GM21619 (cell line): ENCODE data around the gene LCMT2.

Source experiments
- ATAC-seq: cut with Tn5 transposase; IDR thresholded peaks from one replicate; pipeline ENCODE4 v1.9.1; 2021; ENCODE audit not compliant: unreplicated experiment

LCMT2 gene, protein sequence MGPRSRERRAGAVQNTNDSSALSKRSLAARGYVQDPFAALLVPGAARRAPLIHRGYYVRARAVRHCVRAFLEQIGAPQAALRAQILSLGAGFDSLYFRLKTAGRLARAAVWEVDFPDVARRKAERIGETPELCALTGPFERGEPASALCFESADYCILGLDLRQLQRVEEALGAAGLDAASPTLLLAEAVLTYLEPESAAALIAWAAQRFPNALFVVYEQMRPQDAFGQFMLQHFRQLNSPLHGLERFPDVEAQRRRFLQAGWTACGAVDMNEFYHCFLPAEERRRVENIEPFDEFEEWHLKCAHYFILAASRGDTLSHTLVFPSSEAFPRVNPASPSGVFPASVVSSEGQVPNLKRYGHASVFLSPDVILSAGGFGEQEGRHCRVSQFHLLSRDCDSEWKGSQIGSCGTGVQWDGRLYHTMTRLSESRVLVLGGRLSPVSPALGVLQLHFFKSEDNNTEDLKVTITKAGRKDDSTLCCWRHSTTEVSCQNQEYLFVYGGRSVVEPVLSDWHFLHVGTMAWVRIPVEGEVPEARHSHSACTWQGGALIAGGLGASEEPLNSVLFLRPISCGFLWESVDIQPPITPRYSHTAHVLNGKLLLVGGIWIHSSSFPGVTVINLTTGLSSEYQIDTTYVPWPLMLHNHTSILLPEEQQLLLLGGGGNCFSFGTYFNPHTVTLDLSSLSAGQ

DNA sequence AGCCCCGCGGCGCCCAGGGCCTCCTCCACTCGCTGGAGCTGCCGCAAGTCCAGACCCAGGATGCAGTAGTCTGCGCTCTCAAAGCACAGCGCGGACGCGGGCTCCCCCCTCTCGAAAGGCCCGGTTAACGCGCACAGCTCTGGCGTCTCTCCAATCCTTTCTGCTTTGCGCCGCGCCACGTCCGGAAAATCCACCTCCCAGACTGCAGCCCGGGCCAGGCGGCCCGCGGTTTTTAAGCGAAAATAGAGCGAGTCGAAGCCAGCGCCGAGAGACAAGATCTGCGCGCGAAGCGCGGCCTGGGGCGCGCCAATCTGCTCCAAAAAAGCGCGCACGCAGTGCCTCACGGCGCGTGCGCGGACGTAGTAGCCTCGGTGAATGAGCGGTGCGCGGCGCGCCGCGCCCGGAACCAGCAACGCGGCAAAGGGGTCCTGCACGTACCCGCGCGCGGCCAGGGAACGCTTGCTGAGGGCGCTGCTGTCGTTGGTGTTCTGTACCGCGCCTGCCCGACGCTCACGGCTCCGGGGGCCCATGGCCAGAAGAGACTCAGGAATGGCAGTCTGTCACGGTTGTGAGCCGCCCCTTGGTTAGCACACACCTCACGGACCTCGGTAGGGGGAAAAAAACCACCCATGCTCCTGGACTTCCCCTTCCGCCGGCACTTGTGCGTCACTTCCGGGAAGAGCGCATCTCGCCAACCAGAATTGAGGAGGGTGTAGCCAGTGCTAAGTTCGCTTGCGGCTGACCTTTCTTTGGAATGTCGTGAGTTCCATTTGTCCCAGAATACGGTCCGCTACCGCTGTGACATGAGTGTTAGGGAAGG, at the start of gene LCMT2:
Gene LCMT2 (minus strand): TSS at position 614 of the 820 bp plus-strand sequence. CDS start 84 bp downstream, at position 530.
- ATAC-seq: peak; percentile 92

DNA sequence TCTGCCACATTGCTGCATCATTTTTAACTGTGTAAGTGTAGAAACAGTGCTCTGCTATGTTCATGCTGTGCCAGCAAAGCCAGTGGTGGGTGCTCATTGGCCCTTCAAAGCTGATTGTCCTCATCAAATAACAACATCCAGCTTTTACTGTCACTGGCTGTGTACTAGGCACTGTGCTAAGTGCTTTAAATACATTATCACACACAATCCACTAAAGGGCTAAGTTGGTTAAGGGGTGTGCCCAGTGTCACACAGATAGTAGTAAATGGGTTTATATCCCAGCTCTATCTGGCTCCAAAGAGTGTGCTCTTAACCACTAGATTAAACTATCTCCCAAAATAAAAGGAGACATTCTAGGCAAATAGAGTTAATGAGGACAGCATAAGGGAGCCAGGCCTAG, 48.2 kb upstream of the LCMT2 start:
- ATAC-seq: no peak

DNA sequence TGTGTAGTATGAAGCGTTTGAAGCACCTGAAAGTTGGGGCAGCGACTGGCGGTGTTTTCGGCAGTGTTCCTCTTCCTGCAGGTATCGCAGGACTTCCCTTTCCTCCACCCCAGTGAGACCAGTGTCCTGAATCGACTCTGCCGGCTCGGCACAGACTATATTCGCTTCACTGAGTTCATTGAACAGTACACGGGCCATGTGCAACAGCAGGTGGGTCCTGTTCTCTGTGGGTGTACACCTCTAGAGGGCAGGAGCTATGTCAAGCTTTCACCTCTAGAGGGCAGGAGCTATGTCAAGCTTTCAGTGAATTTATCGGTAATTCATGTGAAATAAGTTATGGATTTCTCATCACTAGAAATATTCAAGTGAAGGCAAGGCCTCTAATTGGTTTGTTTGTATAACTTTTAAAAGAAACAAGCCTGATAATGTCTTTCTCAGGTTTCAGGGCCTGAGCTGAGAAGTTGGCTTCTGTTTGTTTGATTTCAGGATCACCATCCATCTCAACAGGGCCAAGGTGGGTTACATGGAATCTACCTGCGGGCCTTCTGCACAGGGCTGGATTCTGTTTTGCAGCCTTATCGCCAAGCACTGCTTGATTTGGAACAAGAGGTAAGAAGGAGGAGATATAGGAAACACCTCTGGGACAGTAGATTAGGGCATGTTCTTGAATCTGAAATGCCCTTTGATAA, 45.8 kb upstream of the LCMT2 start:
- no peak for ATAC-seq

DNA sequence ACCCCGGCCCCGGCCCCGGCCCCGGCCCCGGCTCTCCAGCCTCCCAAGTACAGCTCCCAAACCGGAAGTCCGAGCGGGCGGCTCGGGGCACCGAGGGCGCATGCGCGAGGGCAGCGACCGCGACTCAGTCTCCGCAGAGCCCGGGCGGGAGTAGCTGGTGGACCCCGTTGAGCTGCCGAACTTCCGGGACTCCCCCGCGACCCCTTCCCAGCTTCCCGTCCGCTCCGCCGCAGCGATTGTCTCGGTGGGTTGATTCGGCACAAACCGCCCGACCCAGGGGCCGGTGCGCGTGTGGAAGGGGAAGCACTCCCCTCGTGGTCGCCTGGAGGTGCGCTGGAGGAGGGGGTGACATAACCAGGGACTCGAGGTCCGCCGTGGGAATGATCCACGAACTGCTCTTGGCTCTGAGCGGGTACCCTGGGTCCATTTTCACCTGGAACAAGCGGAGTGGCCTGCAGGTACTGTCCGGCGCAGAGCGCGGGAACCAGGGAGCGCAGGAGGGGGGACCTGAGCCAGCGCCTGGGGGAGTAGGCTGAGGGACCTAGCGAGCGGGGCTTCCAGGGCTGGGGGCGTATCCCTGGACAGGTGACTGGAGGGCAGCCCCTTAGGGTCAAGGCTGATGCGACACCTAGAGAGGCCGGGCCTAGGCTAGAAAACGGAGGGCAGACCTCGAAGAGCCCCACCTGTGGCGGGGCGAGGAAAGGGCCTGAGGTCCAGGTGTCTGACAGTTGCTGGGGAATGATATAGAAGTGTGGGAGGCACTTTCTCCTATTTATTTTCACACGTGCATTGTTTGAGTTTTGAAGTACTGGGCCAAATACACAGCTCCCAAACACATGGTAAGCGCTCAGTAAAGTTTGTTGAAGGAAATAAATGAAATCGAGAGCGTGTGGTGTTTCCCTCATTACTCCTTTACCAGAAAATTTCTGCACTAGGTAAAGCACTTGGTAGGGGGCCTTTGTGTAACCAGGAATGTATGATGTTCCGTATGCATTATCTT, 40.9 kb upstream of the LCMT2 start, which contains the start of the genes TUBGCP4 and ZSCAN29:
Gene TUBGCP4 (plus strand): TSS at position 127 of the 1,000 bp plus-strand sequence. CDS start 254 bp downstream, at position 381.
Gene ZSCAN29 (minus strand): TSS at position 69 of the 1,000 bp plus-strand sequence. CDS start 1,130 bp downstream, outside the sequence.
- ATAC-seq: peak; percentile 68

DNA sequence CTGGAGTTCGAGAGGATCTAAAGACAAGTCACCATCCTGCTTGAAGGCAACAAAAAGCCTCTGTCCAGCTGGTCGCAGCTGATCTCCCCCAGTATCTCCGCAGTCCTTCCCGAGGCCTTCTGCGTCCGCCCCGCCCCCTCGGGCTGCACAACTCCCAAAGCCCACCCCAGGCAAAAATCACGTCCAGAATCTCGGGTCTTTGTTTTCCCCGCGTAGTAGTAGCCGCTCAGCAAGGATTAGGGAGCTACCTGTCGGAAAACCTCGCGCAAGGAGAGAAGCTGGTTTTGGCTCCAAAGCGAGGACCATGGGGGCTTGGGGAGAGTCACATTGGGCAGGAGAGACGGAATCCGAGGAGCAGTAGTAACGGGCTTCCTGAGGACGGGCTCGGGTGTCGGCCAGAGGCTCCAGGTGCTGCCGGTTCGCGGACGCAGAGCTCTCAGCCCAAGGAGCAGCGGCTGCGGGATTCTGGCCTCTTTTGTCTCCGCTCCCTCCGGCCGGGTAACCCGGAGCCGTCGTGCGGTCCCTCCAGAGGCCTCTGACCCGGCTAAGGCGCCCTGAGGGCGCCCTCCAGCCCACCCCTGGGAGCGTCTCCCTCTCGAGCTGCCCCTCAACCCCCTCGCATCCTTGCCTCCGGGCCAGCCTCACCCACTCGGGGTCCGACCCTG, 40.1 kb upstream of the LCMT2 start:
- ATAC-seq: no peak

DNA sequence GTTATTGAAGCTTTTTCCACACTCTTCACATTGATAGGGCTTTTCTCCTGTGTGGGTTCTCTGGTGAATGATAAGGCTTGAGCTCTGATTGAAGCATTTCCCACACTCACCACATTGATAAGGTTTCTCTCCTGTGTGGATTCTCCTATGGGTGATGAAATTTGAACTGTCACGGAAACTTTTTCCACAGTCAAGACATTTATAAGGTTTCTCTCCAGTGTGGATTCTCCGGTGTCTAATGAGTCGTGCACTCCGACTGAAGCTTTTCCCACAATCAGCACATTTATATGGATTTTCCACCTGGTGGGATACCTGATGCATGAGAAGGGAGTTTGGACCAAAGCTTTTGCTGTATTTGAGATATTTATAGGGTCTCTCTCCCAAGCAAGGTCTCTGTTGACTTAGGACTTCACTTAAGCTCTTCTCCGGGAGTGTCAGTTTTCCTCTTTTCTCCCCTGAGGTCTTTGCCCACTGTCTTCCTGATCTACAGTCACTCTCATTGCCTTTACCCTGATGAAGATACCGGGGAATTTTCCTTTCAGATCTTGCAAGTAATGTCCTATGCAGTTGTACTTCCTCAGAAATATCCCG, 31.0 kb upstream of the LCMT2 start:
- no peak for ATAC-seq

DNA sequence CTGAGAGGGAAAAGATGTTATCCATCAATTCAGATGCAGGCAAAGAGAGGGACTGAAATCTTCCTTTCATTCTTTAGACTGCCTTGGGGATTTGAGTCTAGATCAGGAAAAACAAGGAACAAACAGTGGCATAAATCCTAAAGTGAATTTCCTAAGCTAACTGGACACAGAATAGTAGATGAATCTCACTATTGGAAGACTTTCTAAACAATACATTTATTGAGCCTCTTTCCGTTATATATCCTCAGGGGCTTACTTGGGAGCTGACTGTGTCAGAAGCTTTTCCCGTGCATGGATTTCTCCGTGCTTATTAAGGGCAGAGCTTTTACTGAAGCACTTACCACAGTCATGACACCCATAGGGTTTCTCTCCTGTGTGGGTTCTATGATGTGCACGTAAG, 30.4 kb upstream of the LCMT2 start:
- ATAC-seq: no peak

DNA sequence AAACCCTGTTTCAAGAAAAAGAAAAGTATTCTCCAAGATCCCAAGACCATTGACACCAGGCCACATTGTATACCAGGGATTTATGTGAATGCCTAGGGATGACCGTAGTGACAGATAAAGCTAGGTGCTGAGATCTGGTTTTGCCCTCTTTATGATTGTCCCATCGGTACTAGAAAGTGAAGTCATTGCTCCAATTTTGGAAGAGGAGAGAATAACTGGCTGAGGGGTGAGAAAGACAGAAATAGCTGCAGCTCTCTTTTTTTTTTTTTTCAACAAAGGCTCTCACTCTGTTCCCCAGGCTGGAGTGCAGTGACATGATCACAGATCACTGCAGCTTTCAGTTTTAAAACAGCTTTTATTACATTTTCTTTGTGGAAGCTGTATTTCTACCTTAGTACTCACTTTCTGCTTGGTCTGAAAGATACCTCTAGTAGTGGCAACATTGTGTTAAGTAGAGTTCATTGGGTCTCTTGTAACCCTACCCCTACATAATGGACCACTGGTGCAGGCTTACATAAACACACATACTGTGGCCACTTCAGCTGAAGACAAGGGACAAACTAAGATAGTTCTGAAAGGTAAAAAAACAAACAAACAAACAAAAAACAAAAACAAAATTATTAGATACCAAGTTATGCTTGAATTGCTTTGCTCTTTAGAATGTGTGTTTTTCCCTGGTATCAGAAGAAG, 22.5 kb upstream of the LCMT2 start:
- ATAC-seq: no peak

DNA sequence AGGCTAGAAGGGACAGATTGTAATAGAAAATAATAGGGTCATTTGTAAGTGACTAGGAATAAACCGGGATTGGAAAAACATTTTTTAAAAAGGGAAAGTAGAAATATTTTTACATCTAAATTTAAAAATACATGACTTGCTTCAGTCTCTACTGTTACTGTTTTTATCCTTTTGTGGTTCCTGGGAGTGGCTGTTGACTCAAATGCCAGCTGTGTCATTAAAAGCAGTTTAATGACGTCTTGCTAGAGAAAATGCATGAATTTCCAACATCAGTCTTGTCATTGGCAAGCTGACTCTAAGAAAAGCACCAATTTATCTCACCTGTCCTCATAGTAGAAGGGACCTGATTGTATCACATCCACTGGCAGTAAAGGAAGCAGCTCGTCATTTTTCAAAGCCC, 16.7 kb upstream of the LCMT2 start:
- ATAC-seq: no peak

DNA sequence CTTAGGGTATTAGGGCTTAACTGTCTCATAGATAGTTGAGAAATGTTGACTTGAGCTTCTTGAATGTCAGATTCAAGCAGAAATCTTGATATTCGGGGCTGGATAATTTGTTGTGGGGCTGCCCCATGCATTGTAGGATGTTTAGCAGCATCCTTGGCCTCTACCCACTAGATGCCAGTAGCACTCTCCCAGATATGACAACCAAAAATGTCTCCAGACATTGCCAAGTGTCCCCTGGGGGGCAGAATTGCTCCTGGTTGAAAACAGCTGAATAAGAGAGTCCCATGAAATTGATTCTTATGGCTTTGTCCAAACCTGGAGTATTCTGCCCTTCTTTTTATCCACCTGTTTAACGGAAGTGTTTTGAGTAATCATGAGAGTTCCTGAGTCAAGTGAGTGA, 15.9 kb upstream of the LCMT2 start:
- ATAC-seq: no peak

DNA sequence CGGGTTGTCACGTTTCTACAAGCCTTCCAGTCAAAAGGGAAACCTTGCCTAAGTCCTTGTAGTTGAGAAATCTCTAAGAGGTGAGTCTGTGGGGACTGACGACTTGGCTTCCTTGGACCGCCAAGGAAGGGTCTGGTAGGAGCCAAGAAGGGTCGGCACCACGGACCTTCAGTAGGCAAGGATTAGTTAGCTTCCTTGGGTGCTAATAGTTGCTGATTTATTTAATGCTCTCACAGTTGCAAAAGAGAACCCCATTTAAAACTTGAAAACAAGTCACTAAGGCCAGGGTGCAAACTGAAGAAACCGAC, 361 bp upstream of the LCMT2 start:
- peak; percentile 21 for ATAC-seq

DNA sequence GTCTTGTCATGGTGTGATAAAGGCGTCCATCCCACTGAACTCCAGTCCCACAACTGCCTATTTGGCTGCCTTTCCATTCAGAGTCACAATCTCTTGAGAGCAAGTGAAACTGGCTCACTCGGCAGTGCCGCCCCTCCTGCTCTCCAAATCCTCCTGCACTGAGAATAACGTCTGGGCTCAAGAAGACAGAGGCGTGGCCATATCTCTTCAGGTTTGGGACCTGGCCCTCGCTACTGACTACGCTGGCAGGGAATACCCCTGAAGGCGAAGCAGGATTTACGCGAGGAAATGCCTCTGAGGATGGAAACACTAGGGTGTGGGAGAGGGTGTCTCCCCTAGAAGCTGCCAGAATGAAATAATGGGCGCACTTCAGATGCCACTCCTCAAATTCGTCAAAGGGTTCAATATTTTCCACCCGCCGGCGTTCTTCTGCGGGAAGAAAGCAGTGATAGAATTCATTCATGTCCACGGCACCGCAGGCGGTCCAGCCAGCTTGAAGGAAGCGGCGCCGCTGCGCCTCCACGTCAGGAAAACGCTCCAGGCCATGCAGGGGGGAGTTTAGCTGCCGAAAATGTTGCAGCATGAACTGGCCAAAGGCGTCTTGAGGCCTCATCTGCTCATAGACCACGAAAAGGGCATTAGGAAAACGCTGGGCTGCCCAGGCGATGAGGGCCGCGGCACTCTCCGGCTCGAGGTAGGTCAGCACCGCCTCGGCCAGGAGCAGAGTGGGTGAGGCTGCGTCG, 985 bp downstream of the LCMT2 start:
- no peak for ATAC-seq

DNA sequence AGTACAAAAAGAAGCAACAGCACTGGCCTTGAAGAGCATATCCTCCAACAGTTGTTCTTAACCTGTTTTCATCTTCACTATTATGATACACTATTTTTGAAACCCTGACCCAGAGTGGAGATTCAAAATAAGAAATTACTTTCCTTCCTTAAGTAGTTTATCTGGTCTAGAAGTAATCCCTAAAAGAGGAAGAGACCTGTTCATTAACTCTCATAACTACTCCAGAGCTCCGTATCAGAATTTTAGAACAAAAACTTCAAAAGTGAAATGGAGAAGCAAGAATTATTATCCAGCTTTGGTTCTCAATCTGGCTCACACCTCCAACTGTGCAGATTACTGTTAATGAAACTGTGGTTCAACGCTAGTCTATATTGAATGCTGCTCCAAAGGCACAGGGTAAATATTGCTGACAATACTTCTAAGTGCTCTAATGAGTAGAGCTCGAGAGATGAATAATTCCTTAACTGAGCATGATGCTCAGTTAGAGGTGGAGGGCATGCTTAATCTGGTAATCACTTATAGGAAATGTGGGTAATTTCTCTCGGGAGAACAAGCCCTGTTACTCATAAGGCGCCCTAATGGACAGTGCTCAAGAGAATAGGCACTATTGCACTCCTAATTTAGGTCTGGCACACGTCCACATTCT, 5.2 kb downstream of the LCMT2 start:
- no peak for ATAC-seq

DNA sequence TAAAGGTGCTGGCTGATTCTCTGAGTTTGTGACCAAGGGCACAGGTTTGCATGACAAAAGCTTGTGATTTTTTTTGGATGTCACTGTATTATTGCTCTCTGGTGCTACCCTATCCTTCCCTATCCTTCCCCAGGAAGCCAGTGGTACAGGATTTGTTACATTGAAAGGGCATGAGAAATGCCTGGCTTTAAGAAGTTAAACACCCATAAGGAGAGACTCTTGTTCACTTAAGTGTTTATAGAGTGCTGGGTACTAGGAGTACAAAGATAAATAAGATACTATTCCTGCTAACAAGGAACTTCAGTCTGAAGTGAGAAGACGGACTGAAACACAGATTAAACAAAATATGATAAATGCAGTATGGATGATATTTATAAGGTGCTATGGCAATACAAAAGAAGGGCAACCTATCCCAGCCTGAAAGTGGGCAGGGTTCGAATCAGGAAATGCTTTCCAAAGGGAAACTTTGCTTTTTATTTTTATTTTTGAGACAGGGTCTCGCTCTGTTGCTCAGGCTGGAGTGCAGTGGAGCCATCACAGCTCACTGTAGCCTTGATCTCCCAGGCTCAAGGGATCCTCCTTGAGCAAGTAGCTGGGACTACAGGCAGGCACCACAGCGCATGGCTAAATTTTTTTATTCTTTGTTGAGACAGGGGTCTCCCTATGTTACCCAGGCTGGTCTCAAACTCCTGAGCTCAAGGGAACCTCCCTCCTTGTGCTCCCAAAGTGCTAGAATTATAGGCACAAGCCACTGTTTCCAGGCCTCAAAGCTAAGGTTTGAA, 11.2 kb downstream of the LCMT2 start:
- ATAC-seq: no peak

DNA sequence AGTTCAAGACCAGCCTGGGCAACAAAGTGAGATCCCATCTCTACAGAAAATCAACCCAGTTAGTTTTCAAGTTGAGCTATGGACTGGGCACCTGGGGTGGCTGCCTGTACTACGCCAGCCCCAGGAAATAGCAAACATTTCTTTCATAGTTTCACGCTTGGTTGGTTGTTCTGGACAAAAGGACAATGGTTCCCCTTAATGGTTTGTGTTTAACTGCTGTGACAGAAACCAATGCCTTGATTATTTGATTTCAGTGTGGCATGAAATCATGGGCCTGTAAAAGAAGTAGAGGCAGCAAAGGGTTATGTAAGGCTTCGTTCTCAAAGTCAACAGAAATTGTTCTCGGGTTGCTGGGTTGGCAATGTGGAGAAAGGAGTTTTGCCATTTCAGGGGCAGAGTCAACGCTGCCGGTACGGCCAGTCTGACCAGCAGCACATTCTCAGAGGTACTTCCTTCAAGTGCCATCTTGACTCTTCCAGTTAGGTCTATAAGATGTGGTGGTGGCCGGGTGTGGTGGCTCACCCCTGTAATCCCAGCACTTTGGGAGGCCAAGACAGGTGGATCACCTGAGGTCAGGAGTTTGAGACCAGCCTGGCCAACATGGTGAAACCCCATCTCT, 12.7 kb downstream of the LCMT2 start:
- ATAC-seq: no peak

DNA sequence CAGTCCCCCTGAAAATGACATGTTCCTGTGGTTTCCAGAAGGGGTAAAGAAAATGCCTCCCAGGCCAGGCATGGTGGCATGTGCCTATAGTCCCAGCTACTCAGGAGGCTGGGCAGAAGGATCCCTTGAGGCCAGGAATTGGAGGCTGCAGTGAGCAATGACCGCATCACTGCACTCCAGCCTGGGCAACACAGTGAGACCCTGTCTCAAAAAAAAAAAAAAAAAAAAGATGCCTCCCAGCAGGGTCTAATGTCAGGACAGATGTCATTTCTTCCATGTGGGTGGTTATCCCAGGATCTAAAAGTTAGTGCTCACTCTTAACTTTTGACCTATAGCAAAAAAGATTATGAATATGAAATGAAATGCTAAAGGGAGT, 13.4 kb downstream of the LCMT2 start:
- ATAC-seq: no peak
